ENCODE data around the gene POLE. TPM values are rescaled to one million over a fixed set of nuclear protein-coding genes. Genes with fewer than 3 reads are reported as not detected.

POLE gene
- total RNA-seq, 1 experiment from 2014 or later = 147 TPM

- H3T11ph ChIP-seq (ENCODE audit: low read length) = no peak overlapping the region
- H3K4me3 Mint-ChIP-seq = no peak overlapping the region
- no peak overlapping the region for H2BK5ac ChIP-seq (ENCODE audit: insufficient read length, low read length)
- peaks cover 0 to 4% of the 10 kb centered on the region in 2 experiments; a peak in 1 of 5 replicates for H3K9me3 Mint-ChIP-seq
- H3K79me2 ChIP-seq (ENCODE audit: insufficient read depth, low read length) = no peaks in the 10 kb centered on the region
- no CpG with 5 or more reads among the region's 19 CpGs for WGBS (ENCODE audit: extremely low coverage, insufficient read length, low lambda C conversion rate)
- no peaks in the 10 kb centered on the region for H3K36me3 Mint-ChIP-seq (ENCODE audit: insufficient read depth in 1 of 3, low read depth in 3 of 3)
- no peak overlapping the region for H3K4ac ChIP-seq (ENCODE audit: low read depth, low read length)
- H2BK15ac ChIP-seq (ENCODE audit: low read depth, low read length) = no peak overlapping the region
- H3K4me1 ChIP-seq (ENCODE audit: insufficient read depth, low read length) = no peaks in the 10 kb centered on the region
- peaks cover 3 to 11% of the 10 kb centered on the region in 2 experiments; a peak in 3 of 4 replicates for H3K4me1 Mint-ChIP-seq
- no peak overlapping the region for H3K27ac Mint-ChIP-seq
- no peaks in the 10 kb centered on the region for H3K9me3 ChIP-seq (ENCODE audit: control insufficient read depth, low read depth, low read length)
- no peak overlapping the region for H4K5ac ChIP-seq (ENCODE audit: insufficient read length, low read depth, low read length)
- H3K27me3 ChIP-seq (ENCODE audit: insufficient read depth, low read length) = peaks cover 44% of the 10 kb centered on the region; the same call in 1 of the 2 replicates
- no peaks in the 10 kb centered on the region for H3K23me2 ChIP-seq (ENCODE audit: insufficient read length, low read depth, low read length, poor library complexity, severe bottlenecking)
- H3K79me1 ChIP-seq (ENCODE audit: insufficient read depth, low read depth, low read length, poor library complexity, severe bottlenecking) = no peaks in the 10 kb centered on the region
- no peak overlapping the region for H4K91ac ChIP-seq (ENCODE audit: insufficient read length, low read depth, low read length)
- peaks cover 100% of the 10 kb centered on the region for H3K27me3 Mint-ChIP-seq (ENCODE audit: low read depth)
- H2BK120ac ChIP-seq (ENCODE audit: low read depth, low read length, poor library complexity, severe bottlenecking) = no peak overlapping the region
- H2AK5ac ChIP-seq (ENCODE audit: insufficient read length, low read length) = no peak overlapping the region
- H4K8ac ChIP-seq (replicated peaks; ENCODE audit: insufficient read length, low read depth, low read length) = no peak overlapping the region
- no peak for DNase-seq
- H3K18ac ChIP-seq (ENCODE audit: insufficient read length, low read depth, low read length) = no peak overlapping the region
- no peak overlapping the region for H3K9ac ChIP-seq (ENCODE audit: extremely low read depth, insufficient read length, low read length)
- H3K14ac ChIP-seq (ENCODE audit: insufficient read depth, low read length) = no peak overlapping the region
- no peak overlapping the region for H3K4me2 ChIP-seq (ENCODE audit: insufficient read depth, insufficient read length, low read length)
- no peak overlapping the region for H3K23ac ChIP-seq (ENCODE audit: insufficient read length, low read depth, low read length)
- no peak overlapping the region for H3K27ac ChIP-seq (ENCODE audit: insufficient read length, low read depth, low read length)
- H2AFZ ChIP-seq (ENCODE audit: low read length) = no peak overlapping the region
- H2BK20ac ChIP-seq (ENCODE audit: low read depth, low read length, poor library complexity, severe bottlenecking) = no peak overlapping the region
- H3K56ac ChIP-seq (ENCODE audit: insufficient read length, low read depth, low read length) = no peak overlapping the region
- TF ChIP-seq CTCF (conservative IDR thresholded peaks at IDR 0.05) = no peak
- no peak overlapping the region for H2BK12ac ChIP-seq (ENCODE audit: insufficient read length, low read depth, low read length)
- no peaks in the 10 kb centered on the region for H4K20me1 ChIP-seq (ENCODE audit: control insufficient read depth, insufficient read depth, insufficient read length)
These were observed 98.1 kb downstream of the POLE start for GRCh38 chr12:132588821-132589669.

All from H9 (cell line).